ENCODE results near the gene PPP2R5E.
A peak's percentile ranks its signal among the peaks of the same experiment; 100 is the strongest.
"Not testable (repeated sequence)": the region's sequence is repeated elsewhere in the genome, so short reads cannot be mapped to it uniquely, and the experiment has no call there.

Gene PPP2R5E

DNA sequence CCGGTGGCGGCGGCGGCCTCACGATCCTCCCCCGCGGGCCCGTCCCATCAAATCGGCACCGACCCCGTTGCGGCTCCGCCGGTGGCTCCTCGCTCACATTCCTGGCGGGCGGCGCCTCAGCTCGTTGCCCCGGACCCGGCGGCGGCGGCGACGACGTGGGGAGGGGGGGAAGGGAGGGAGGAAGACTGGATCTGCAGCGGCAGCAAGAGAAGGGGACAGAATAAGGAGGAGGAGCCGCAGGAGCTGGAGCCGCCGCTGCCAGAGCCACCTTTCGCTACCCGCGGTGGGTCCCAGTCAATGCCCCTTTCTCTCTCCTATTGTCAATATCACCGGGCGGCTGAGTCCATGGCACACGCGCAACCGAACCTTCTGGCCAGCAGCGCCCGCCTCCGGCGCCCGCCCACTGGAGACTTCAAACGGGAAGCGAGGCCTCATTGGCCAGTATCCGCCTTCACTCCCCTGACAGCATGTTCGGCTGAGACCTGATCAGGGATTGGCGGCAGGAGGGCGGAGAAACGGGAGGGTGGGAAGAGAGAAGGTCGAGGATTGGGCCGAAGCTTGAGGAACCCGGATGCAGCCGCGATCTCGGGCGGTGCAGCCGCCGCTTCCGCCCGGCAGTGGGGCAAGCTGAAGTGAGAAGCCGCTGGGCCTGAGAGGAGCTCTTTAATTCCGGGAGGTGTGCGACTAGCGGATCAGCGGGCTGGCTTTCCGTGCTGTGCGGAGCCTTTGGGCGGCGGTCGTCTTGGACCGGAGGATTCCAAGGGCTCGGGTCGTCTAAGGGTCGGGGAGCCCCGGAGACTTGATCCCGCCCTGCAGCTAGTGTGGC is at the start of gene PPP2R5E:
PPP2R5E (minus strand) TSS at position 378 of the 826 bp plus-strand sequence. CDS start 3,692 bp downstream, outside the sequence.
- peak; percentile 82 to 97 for DNase-seq

DNA sequence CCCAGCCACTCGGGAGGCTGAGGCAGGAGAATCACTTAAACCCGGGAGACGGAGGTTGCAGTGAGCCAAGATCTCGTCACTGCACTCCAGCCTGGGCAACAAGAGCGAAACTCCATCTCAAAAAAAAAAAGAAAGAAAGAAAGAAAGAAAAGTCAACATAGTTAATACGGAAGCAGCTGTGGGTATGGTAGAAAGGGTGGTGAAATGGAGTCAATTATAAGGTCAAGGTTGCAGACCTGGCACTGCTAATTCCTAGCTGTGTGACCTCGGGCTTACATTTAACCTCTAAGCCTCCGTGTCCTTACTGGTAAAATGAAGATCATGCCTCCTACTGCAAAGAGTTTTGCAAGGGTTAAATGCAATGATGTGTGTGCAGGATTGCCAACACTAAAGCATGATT is 39.9 kb upstream of the PPP2R5E start:
- DNase-seq = not testable (repeated sequence)

DNA sequence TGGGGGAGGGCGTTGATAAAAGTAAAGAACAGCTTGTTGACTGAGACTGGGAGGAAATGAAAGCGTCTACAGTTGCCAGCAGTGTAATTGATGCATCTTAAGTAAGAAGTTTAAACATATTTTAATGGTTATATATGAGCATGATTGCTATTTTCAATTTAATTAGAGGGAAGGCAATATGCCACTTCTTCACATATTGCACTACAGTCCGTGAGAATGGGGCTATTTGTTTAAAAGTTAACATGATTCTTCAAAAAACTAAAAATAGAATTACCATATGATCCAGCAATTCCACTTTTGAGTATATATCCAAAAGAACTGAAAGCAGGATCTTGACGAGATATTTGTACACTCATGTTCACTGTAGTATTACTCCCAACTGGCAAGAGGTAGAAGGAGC is 38.3 kb upstream of the PPP2R5E start:
- no peak for DNase-seq

DNA sequence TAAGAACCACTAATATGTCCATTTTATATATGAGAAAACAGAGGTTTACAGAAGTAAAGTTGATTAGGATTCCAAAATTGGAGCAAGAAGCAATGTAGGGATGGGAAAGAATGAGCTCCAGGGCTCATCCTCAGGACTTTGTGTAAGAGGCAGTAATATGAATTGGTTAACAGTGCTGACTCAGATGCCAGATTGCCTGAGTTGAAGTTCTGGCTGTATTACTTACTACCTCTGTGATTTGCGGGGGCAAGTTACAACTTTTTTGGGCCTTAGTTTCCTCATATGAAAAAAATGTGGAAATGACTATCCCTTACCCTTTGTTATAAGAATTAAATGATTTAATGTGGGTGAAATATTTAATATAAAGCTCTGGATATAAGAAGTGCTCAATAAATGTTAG is 35.1 kb upstream of the PPP2R5E start:
- no peak for DNase-seq

DNA sequence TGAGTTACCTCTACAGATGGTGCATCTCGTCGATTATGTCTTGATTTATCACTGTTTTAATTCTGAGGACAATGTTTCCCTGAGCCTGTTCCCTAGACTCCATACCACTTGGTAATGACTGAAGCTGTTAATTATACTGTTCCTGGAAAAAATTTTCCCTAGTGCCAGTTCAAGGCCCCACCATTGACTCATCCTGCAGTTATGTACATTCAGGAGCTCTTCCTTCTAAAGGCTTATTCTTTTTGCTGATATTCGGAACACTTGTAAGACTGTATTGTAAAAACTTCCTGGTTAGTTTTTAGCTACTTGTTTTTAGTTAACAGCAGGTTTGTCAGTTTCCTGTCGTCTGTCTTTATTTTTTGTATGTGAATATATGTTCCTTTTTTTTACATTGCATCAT is 30.4 kb upstream of the PPP2R5E start:
- peak in 1 of 2 donors; percentile 3 for DNase-seq

DNA sequence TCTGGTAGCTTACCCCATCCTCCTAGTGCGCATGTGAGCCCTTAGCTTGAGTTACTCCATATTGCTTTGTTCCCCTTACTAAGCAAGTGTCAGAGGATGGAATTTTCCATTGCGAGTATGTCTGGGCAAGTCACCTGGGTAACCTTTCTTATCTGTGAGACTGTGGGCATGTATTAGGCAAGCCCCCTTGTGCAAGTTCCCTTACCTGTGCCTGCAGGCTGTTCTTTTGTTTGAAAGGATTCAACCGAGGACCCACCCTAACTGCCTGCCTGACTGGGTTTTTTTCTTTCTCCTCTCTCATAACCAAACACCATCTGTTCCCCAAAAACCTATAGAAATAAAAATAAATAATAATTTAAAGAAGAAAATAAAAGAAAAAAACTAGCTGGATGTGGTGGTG is 22.3 kb upstream of the PPP2R5E start:
- DNase-seq = no peak

DNA sequence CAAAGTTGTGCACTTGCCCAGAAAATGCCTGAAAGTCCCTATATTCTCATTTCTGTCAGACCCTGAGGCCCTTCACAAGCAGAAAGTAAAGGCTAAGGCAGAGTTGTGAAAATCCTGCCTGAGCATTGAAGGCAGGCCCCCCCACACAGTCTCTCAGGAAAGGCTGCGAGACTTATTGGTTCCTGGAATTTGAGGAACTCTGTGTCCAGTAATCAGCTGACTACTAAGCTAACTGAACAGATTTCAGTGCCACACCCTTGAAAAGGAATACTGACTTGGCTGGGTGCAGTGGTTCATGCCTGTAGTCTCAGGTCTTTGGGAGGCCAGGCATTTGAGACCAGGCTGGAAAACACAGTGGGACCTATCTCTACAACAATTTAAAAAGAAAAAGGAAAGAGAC is 21.1 kb upstream of the PPP2R5E start:
- no peak for DNase-seq

DNA sequence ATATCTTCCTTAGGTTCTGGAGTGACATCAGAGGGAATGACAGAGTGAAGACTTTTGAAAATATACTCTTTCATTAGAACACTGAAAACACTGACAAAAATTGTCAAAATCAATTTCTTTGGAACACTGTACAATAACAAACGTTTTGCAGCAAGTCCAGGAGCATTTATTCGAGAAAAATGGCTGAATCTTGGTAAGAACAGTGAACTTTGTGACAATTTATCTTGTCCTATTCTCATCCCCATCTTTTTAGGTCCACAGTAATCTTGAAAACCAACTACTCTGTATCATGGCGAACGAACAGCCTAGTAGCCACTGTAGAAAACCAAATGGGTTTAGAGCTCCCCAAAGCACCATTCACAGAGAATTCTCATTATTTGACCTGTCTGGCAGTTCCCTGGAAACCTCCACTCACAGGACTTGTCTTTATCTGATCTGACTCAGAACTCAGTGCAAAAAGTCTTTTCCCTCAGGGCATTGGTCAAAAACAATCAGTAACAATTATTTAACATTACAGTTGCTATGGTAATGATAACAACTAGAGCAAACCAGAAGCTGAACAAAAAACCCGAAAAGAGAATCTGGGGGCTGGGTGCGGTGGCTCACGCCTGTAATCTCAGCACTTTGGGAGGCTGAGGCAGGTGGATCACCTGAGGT is 20.3 kb upstream of the PPP2R5E start:
- no peak for DNase-seq

DNA sequence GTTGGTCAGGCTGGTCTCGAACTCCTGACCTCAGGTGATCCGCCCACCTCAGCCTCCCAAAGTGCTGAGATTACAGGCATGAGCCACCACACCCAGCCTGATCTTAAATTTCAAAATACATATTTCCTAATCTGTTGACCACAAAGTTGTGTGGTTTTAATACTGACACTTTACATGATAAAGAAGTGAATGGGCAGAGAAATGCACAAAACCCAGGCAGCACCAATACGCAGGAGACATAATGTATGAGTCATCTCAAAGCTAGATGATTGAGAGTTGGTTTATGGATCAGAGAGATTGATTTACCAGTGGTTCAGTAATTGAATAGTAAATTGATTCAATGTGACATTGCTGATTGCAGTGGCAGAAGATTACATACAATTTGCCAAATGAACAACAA is 19.2 kb upstream of the PPP2R5E start:
- DNase-seq = no peak

DNA sequence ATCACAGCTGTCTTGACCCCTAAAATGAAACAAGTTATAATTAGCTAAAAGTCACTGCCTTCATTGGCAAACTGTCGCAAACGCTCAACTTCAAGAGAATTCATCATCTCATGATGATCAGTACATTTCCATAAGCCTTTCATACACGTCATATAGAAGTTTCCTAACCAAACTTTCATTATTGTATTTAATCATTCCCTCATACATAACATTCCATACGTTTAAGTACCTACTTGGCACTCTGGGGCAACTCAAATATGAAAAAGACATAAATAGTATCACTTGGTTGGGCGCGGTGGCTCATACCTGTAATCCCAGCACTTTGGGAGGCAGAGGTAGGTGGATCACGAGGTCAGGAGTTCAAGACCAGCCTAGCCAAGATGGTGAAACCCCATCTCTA is 12.4 kb upstream of the PPP2R5E start:
- no peak for DNase-seq

DNA sequence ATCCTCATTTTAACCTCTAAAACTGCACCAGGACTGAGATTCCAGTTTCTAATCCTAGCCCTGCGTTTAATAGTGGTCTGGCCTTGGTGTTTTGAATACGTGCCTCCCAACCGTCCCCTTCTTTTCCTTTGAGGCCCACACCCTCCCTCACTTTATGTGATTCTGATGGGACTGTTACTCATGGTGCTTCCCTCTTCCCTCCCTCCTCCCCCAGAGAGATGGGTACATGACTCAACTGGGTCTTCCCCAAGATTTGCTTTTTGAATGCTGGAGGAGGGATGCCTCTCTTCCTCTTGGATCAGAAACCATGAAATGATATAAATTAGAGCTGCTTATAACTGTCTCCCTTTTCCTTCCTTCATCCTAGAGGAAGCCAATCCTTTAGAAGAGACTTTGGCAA is 8.2 kb upstream of the PPP2R5E start:
- no peak for DNase-seq

DNA sequence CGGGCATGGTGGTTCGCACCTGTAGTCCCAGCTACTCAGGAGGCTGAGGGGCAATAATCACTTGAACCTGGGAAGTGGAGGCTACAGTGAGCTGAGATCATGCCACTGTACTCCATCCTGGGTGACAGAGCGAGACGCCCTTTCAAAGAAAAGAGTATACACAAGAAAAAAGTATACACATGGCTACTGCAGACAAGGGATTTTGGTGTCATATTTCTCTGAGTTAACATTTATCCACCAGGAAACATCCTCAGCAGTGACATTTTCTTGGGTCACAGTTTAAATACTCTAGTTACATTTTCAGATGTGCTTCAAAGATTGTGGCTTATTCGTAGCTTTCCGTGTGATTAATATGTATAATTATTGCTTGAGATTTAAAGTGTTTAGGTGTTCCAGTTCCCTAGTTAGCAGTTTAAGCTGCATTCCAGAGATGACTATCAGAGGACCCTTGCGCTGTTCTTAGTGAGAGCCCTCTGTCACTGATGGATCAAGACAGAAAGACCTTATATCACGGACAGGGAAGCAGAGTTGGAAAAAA is 4.7 kb upstream of the PPP2R5E start:
- no peak for DNase-seq

DNA sequence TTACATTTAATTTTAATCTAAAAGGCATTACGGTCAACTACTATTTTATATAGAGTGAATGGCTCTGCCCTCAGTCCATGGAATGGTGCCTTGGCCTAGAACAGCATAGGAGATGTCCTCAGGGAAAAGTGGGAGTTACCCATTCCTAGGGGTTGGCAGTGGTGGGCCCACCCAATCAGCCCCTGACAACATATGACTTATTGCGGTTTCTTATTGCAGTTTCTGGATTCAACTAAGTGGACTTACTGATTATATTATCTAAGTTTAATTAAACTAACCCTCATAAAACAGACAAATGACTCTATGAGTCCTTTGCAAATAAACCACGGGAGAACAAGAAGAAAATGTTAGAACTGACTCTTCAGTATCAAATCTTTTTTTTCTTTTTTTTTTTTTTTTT is 2.3 kb upstream of the PPP2R5E start:
- no peak for DNase-seq

DNA sequence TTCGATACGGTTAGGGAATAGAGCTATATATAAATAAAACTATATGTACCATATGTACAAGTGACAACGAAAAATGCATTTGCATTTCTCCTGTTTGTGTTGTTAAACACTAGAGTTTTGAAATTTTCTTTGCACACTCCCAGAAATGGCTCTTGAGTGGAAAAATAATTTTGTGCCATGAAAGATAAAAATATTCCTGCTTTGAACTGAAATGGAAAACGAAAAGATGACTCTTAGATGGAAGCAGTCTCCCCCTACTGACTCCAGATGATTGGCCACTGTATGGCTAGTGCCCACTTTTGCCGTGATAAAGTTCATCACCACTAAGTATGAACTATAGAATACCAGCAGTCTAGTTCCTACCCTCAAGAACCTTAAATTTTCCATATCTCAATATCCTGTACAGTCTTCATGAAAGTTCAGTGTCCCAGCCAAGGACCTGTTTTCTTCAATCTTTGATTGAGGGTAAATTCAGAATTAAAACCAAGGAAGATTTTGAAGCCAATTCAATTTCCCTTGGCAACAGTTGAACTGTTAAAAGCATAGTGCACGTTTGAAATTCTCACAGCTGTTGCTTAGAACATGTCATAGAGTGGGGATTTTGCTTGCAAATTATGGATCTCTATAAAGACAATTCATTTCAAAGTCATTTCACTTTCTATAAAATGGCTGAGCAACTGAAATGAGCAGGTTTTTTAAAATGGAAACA is 1.6 kb upstream of the PPP2R5E start:
- DNase-seq = no peak

DNA sequence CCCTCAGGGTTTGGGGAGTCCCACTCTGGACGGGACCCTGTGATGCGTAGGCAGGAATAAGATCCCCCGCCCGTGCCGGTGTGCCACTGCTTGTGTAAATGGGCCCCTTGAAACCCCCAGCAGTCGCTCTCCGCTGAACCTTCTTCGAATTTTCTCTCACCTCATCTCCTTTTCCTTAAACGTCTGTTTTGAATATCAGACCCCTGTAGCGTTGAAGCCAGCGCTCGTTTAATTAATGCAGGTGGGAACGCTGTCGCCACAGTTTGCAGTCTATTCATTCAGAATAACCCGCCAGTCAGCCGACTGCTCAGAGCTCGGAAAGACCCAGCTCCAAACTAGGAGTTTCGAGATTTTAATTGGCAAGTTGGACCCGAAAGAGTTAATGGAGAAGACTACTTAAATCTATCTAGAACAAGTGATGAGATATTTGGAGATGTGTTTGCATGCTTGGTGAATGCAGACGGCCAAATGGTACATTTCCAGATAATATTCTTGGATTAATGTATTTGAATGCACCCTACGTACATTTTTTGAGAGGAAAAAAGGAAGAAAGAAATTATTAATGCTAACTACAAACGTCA is 739 bp upstream of the PPP2R5E start:
- no peak for DNase-seq

DNA sequence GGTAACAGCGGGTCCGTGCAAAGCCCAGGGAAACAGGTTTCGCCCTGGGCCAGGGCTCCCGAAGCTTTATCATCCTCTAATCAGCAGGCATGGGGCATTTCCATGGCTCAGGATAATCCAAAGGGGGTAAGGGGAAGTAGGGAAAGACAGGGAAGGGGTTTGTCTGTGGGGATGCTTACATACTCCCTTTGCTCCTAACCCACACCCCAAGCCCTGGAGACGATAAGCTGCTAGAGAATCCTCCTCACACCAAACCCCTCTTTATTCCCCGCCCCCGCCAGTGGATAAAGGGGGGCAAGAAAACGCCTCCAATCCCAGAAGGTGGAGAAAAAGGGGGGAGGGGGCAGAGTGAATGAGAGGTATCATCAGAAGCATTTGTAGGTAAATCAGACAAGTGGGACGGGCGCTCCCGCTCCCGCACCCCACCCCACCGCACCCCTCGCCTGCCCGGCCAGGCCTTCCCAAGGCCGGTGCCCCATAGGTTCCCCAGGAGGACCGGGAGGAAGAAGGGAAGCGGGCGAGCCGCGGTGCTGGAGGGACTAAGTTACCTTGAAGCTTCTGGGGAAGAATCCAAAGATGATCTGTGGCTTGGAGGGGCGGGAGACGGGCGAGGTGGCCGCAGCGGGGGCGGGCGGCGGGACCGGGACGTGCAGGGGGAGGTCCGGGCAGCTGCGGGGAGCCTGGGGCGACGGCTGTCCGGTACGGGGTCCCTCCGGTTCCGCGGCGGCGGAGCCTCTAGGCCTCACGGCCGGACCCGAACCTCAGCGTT is 762 bp downstream of the PPP2R5E start:
- DNase-seq = no peak

DNA sequence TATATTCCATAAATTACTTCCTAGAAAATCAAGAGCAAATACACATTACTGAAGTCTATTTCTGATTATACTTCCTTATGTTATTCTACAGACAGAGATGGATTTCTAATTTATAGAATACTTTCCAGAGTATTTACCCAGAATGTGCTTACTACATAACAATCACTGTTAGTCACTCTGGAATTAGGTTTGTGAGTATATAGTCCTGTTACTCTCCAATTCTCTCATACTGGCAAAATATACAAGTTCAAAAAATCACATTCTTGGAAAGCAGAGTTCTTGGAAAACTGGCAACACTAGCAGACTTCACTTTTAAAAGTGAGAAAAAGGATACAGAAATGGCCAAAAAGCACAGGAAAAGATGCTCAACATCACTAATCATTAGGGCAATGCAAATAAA is 7.3 kb downstream of the PPP2R5E start:
- no peak for DNase-seq

DNA sequence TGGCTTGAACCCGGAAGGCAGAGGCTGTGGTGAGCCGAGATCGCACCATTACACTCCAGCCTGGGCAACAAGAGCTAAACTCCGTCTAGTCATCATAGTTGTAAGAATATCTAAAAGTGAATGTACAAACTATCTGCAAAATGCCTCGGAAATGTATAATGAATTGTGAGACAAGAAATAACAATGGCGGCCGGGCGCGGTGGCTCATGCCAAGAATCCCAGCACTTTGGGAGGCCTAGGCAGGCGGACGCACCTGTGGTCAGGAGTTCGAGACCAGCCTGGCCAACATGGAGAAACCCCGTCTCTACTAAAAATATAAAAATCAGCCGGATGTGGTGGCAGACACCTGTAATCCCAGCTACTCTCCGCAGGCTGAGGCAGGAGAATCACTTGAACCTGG is 9.7 kb downstream of the PPP2R5E start:
- no peak for DNase-seq

DNA sequence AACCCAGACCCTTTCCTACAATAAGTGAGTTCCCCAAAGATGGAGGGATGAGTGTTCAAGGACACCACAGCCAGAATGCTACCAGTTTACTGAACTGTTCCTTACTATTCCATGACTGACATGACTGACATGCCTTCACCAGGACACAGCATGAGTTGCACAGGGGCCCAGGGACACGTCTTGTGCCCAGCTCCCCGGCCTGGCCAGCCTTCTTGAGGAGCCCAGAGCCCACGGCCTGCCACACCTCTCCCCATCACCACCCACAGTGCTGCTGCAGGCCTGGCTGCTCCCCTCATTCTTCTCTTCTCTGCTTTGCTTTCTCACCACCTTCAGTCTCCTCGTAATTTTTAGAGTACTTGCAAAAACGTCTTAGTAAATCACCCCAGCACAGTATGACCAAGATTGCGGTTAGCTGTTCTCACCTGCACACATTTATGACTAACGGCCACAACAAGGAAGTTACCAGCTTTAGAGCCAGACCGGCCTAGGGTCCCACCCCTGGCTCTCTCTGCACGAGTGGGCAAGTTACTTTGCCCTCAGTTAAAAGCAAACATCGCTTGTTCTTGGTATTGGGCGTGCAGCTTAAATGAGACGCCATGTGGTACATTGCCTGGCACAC is 18.5 kb downstream of the PPP2R5E start:
- DNase-seq = no peak

DNA sequence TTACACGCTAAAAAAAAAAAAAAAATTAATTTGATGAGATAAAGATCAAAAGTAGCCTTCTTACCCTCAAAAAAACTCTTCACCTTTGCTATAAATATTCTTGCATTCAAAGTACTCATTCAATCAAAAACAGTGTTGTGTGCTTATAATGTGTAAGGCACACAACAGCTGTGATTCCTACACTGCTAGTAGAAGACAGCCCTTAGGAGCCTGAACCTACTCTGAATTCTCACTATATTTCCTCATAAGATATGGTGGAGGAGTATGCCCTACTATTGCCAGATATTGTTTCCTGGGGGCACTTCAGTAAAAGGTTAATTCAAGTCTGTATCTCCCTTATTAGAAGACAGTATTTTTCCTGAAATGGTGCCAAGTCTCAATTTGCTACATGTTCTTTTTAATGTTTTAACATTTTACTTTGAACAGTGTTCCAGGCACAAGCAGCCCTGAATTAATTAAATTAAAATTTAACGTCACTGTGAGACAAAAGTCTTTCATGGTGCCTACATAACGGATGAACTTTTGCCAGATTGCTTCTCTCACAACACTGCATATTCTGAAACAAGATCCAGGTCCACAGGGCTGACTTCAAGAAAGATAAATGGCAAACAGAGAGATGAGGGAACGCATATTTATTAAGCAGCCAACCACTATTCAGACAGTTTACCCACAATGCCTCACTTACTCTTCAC is 19.3 kb downstream of the PPP2R5E start:
- DNase-seq = no peak

DNA sequence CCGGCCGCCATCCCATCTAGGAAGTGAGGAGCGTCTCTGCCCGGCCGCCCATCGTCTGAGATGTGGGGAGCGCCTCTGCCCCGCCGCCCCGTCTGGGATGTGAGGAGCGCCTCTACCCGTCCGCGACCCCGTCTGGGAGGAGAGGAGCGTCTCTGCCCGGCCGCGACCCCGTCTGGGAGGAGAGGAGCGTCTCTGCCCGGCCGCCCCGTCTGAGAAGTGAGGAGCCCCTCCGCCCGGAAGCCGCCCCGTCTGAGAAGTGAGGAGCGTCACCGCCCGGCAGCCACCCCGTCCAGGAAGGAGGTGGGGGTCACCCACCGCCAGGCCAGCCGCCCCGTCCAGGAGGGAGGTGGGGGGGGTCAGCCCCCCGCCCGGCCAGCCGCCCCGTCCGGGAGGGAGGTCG is 20.7 kb downstream of the PPP2R5E start:
- DNase-seq = not testable (repeated sequence)
